CD14-positive monocyte (primary cell): Measurements from ENCODE around the gene MYL12B. TPM values are rescaled to one million over a fixed set of nuclear protein-coding genes. Genes with fewer than 3 reads are reported as not detected.
A peak's percentile ranks its signal among the peaks of the same experiment; 100 is the strongest.

Source experiments
- DNase-seq, 3 donors: peaks; one replicate each; pipeline ENCODE4 v3.0.0-alpha.2; 2011 to 2022
- H2AFZ ChIP-seq: 2 replicates; pipeline ENCODE4 v1.6.0; 2012; ENCODE audit warnings: mild to moderate bottlenecking, low read depth, low read length, inconsistent platforms; ENCODE audit not compliant: insufficient read depth, poor library complexity, severe bottlenecking
- H3K27ac ChIP-seq, 2 donors: 1 replicate in 1 of 2; 2 replicates in 1 of 2; pipeline ENCODE4 v1.5.1; 2012 to 2013; ENCODE audit warnings: low read length in 2 of 2, control low read depth in 1 of 2, inconsistent platforms in 1 of 2, low read depth in 1 of 2, mild to moderate bottlenecking in 1 of 2
- H3K27me3 ChIP-seq, 2 donors: one replicate each; pipeline versions ENCODE4 v1.6.0 to v1.6.1; 2011 to 2013; ENCODE audit warnings: low read length in 2 of 2; ENCODE audit not compliant: control insufficient read depth in 2 of 2, insufficient read depth in 2 of 2
- H3K36me3 ChIP-seq, 2 donors: replicated peaks in 1 of 2; 1 replicate in 1 of 2; 2 replicates in 1 of 2; pipeline versions ENCODE4 v1.5.1 to v1.6.1; 2012 to 2013; ENCODE audit warnings: low read length in 2 of 2, control low read depth in 1 of 2, inconsistent platforms in 1 of 2, mild to moderate bottlenecking in 1 of 2; ENCODE audit not compliant: insufficient read depth in 2 of 2, control insufficient read depth in 1 of 2
- H3K4me1 ChIP-seq, 2 donors: 1 replicate in 1 of 2; 2 replicates in 1 of 2; pipeline versions ENCODE4 v1.5.1 to v1.6.1; 2012 to 2013; ENCODE audit warnings: low read length in 2 of 2, control low read depth in 1 of 2, inconsistent platforms in 1 of 2, mild to moderate bottlenecking in 1 of 2, moderate library complexity in 1 of 2; ENCODE audit not compliant: insufficient read depth in 2 of 2, control insufficient read depth in 1 of 2
- H3K4me2 ChIP-seq: replicated peaks from 2 replicates; pipeline ENCODE3; 2012; ENCODE audit warnings: low read length, moderate library complexity, mild to moderate bottlenecking; ENCODE audit not compliant: poor library complexity, severe bottlenecking; ENCODE audit errors: extremely low read depth
- H3K4me3 ChIP-seq, 3 experiments: fragments of 200-600 bp in 1 of 3; sonication (generic) in 1 of 3; replicated peaks in 1 of 3; 1 replicate in 2 of 3; 2 replicates in 1 of 3; pipeline ENCODE4 v1.5.1; 2011 to 2013; ENCODE audit warnings: low read length in 3 of 3, mild to moderate bottlenecking in 3 of 3, control low read depth in 2 of 3, low read depth in 2 of 3, inconsistent platforms in 1 of 3, moderate library complexity in 1 of 3
- H3K79me2 ChIP-seq: 2 replicates; pipeline ENCODE4 v1.6.0; 2012; ENCODE audit warnings: mild to moderate bottlenecking, control low read depth, inconsistent platforms, low read length, moderate library complexity; ENCODE audit not compliant: insufficient read depth
- H3K9ac ChIP-seq: 2 replicates; pipeline ENCODE4 v1.6.0; 2017; ENCODE audit warnings: low read length, mild to moderate bottlenecking; ENCODE audit not compliant: insufficient read depth, poor library complexity, severe bottlenecking
- H3K9me3 ChIP-seq, 2 donors: replicated peaks in 1 of 2; 1 replicate in 1 of 2; 2 replicates in 1 of 2; pipeline versions ENCODE4 v1.5.1 to v1.6.1; 2012 to 2013; ENCODE audit warnings: low read length in 2 of 2, control low read depth in 1 of 2; ENCODE audit not compliant: control insufficient read depth in 1 of 2, insufficient read depth in 1 of 2
- H4K20me1 ChIP-seq: 2 replicates; pipeline ENCODE4 v1.6.0; 2012; ENCODE audit warnings: mild to moderate bottlenecking, low read length, control low read depth, moderate library complexity; ENCODE audit not compliant: insufficient read depth
- H3K27ac Mint-ChIP-seq, 7 donors: one replicate each; pipeline ENCODE4 v1.8.0; 2020; ENCODE audit warnings: mild to moderate bottlenecking in 7 of 7, mixed read lengths in 7 of 7, moderate library complexity in 6 of 7, inconsistent platforms in 2 of 7
- H3K27me3 Mint-ChIP-seq, 3 donors: one replicate each; pipeline ENCODE4 v1.8.0; 2021 to 2022; ENCODE audit warnings: low read depth in 3 of 3, mild to moderate bottlenecking in 3 of 3, mixed read lengths in 3 of 3, moderate library complexity in 3 of 3, inconsistent platforms in 1 of 3
- H3K36me3 Mint-ChIP-seq, 2 donors: one replicate each; pipeline ENCODE4 v1.8.0; 2020; ENCODE audit warnings: mixed read lengths in 2 of 2, inconsistent platforms in 1 of 2, mild to moderate bottlenecking in 1 of 2
- H3K4me1 Mint-ChIP-seq: one replicate; pipeline ENCODE4 v1.8.0; 2020; ENCODE audit warnings: mild to moderate bottlenecking, mixed read lengths
- H3K4me3 Mint-ChIP-seq, 2 donors: one replicate each; pipeline ENCODE4 v1.8.0; 2020; ENCODE audit warnings: mild to moderate bottlenecking in 2 of 2, mixed read lengths in 2 of 2, moderate library complexity in 1 of 2
- H3K9me3 Mint-ChIP-seq, 7 donors: one replicate each; pipeline ENCODE4 v1.8.0; 2020 to 2022; ENCODE audit warnings: mixed read lengths in 7 of 7, mild to moderate bottlenecking in 6 of 7, moderate library complexity in 6 of 7, inconsistent platforms in 2 of 7
- CTCF ChIP-seq: fragments of 200-600 bp; IDR thresholded peaks from one replicate; pipeline ENCODE4 v1.8.0; 2022; ENCODE audit warnings: antibody characterized with exemption, mild to moderate bottlenecking
- WGBS: methylation state at CpG from one replicate; pipeline ENCODE4 v1.1.5; 2013; ENCODE audit warnings: missing lambda C conversion rate; ENCODE audit not compliant: insufficient coverage; 5-methylcytosine and 5-hydroxymethylcytosine counted together
- intact Hi-C, 2 donors: fragments of 100-400 bp; cut with micrococcal nuclease; formaldehyde crosslinking; loops; one replicate each; pipeline versions ENCODE4 v1.15.0 to v1.15.1; 2023
- polyA plus RNA-seq, 3 donors: library from polyadenylated mRNA; depleted of rRNA in 1 of 3; unstranded in 2 of 3; stranded (reverse) in 1 of 3; fragments of 300-500 nt in 2 of 3; fragments of >200 nt in 1 of 3; fragmentation: Illumina TruSeq in 2 of 3; gene quantifications; 1 replicate in 2 of 3; 2 replicates in 1 of 3; pipeline ENCODE4 v1.2.3, GENCODE V29; 2012 to 2021

MYL12B gene
- polyA plus RNA-seq, 3 donors, result 295 to 814 (median 727) TPM

GRCh38 chr18:3281456-3282400 lies 19.8 kb downstream of the MYL12B start:
- Histone ChIP-seq H3K27me3 (no peaks in the 10 kb centered on the region), H3K9me3 (peaks cover 10 to 14% of the 10 kb centered on the region in 2 donors), H4K20me1 (peaks cover 8% of the 10 kb centered on the region), H3K4me3 (no peak overlapping the region), H3K9ac (no peak overlapping the region), H3K4me1 (peaks cover 17 to 25% of the 10 kb centered on the region in 2 donors), H2AFZ (no peak overlapping the region), H3K27ac (no peak overlapping the region), H3K4me2 (no peak overlapping the region), H3K79me2 (no peaks in the 10 kb centered on the region), H3K36me3 (peaks cover 10 to 21% of the 10 kb centered on the region in 2 donors)
- peak; percentile 57 to 90 (median 68) for DNase-seq
- peaks cover 11 to 16% (median 14%) of the 10 kb centered on the region in 7 donors for H3K9me3 Mint-ChIP-seq
- peaks cover 0 to 4% (median 0%) of the 10 kb centered on the region in 3 donors for H3K27me3 Mint-ChIP-seq
- H3K27ac Mint-ChIP-seq, result no peak overlapping the region
- WGBS, result no CpG with 5 or more reads among the region's 2 CpGs
- intact Hi-C loops, result loop anchor here in 1 of 2 donors (2.0 to 10.0 kb wide), 3 partner anchors 173 to 593 kb away; partner anchors contain the start of gene TGIF1
- H3K36me3 Mint-ChIP-seq, result peaks cover 20 to 21% of the 10 kb centered on the region in 2 donors
- peaks cover 32% of the 10 kb centered on the region for H3K4me1 Mint-ChIP-seq
- no peak overlapping the region for H3K4me3 Mint-ChIP-seq
- TF ChIP-seq CTCF, result peak; percentile 82

- Histone ChIP-seq H3K36me3 (peaks cover 3 to 5% of the 10 kb centered on the region in 2 donors), H3K4me3 (no peak overlapping the region), H3K4me2 (no peak overlapping the region), H3K79me2 (no peaks in the 10 kb centered on the region), H3K9ac (no peak overlapping the region), H3K27me3 (no peaks in the 10 kb centered on the region), H3K27ac (no peak overlapping the region), H4K20me1 (peaks cover 3% of the 10 kb centered on the region), H3K4me1 (peaks cover 15 to 16% of the 10 kb centered on the region in 2 donors), H3K9me3 (peaks cover 10 to 14% of the 10 kb centered on the region in 2 donors), H2AFZ (no peak overlapping the region)
- Mint-ChIP-seq H3K36me3 (peaks cover 8% of the 10 kb centered on the region in 2 donors), H3K4me1 (peaks cover 24% of the 10 kb centered on the region), H3K4me3 (no peak overlapping the region), H3K27me3 (peaks cover 0 to 4% (median 0%) of the 10 kb centered on the region in 3 donors), H3K9me3 (peaks cover 16 to 27% (median 19%) of the 10 kb centered on the region in 7 donors), H3K27ac (no peak overlapping the region)
- TF ChIP-seq CTCF, result no peak
- DNase-seq, result no peak
- over 99% methylated on average over 7 of the region's 10 CpGs for WGBS
- intact Hi-C loops, result loop anchor here in 1 of 2 donors (10.0 kb wide), 2 partner anchors 171 to 591 kb away; partner anchors contain the start of gene TGIF1
Measured at GRCh38 chr18:3283253-3283863, 21.4 kb downstream of the MYL12B start.
